ENCODE measurements around the gene WSCD1.

WSCD1 gene

DNA sequence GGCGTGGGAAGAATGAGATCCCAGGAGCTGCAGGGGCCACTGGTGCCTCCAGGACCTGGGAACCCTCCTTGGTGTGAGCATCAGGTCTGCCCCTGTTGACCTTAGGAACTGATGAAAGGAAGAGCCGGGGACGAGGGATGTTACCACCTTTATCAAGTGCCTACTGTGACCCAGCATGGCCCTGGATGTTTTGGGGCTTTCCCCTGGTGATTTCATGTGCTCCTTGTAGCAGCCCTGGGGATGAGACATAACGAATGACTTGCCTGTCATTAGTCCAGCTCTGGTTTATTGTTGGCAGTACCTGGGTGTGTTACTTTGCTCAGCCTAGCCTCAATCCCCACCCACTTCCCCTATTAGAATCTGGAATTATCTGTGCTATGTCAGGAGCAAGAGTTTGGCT is 39.9 kb downstream of the WSCD1 start:
- DNase-seq, result no peak

DNA sequence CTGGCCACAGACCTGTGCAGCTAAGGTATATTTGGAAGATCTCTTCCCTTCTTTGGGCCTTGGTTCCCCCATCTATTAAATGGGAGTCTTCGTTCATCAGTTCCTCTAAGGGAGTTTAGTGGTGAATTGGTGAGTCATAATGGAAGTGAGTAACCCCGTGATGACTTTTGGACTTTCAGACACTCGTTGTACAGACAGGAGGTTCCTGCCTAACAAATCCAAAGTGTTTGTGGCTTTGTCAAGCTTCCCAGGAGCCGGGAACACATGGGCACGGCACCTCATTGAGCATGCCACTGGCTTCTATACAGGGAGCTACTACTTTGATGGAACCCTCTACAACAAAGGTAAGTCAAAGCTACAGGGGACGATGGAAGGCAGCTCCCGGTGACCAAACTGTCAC is 40.4 kb downstream of the WSCD1 start:
- DNase-seq, result no peak

DNA sequence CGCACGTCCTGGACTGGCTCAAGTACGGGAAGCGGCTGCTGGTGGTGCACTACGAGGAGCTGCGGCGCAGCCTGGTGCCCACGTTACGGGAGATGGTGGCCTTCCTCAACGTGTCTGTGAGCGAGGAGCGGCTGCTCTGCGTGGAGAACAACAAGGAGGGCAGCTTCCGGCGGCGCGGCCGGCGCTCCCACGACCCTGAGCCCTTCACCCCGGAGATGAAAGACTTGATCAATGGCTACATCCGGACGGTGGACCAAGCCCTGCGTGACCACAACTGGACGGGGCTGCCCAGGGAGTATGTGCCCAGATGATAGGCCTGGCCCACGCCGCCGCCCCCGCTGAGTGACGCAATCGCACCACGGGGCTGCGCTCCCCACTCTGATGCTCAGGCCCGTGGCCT is 50.2 kb downstream of the WSCD1 start:
- DNase-seq, result no peak

DNA sequence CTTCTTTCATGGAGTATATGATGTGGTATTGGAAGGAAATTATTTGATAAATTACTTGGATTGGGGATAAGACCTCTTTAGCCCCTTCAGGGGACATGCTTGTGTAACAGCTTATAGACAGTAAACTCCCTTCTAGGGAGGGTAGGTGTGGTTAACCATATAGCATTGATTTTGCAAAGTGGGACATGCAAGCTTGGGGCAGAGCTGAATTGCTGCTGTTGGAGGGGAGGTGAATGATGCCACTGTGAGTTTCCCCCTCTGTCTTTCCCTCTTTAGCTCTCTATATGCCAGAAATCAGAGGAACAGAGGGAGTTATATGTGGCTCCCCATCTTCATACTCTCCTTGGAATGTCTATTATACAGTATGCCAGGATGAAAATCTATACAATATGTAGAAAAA is 54.7 kb downstream of the WSCD1 start:
- DNase-seq, result no peak

DNA sequence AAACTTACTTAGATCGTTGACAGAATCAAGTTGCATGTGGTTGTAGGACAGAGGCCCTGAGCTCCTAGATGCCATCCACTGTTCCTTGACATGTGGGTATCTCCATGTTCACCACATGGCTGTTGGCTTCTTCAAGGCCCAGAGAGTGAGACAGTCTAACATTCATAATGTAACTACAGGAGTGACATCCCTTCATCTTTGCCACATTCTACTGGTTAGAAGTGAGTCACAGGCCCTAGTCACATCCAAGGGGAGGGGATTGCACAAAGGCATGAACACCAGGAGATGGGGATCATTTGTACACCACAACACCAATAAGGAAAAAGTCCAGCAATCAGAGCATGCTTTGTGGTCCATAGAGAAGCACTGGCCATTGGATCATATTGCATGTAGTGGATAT is 56.6 kb downstream of the WSCD1 start:
- no peak for DNase-seq

DNA sequence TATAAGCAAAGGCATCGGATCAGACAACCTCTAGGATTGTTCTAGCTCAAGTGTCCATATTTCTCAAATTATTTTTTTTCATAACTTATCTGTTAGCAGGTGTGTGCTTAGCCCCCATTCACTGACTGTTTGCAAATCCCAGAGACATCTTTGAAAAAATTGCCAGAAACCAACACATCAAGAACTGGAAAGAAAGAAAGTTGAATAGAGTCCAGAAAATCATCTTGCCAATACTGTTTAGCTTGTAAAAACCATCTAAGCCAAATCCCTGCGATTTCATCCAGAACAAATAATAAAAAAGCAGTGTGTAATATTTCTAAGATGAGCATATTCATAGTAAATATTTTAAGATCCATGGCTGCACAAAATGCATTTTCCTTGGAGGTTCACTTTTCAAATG is 64.5 kb downstream of the WSCD1 start:
- DNase-seq, result no peak

DNA sequence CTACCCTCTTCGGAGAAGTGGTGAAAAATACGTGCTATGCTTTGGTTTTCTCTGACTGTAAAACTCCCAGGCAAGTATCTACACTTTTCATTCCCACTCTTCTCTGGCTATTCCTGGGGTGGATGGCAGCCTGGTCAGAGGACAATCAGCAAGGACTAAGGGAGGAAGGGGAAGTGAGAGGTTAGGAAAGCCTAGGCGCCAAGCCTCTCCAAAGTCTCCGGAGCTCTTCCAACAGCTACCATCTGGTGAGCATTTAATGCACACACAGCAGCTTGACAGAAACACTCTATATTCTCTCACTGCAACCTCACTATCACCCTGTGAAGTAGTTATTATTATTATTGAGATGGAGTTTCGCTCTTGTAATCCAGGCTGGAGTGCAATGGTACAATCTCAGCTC is 65.1 kb downstream of the WSCD1 start:
- no peak for DNase-seq

DNA sequence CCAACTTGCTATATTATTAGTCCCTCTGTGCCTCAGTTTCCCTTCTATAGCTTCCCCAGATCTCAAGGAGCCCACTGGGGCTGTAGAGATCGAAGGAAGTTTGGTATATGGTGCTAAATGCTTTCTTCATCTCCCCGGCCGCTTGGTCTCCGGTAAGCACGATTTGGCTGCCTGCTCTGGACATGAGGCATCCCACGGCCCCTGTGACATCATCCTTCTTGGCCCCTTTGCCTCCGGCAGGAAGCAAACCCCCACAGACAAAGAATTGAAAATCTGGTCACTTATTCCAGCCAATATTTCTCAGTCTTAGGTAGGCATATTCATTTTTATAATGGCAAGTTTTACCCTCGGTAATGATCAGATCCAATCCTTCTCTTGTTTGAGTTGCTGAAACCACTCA is 65.8 kb downstream of the WSCD1 start:
- no peak for DNase-seq

DNA sequence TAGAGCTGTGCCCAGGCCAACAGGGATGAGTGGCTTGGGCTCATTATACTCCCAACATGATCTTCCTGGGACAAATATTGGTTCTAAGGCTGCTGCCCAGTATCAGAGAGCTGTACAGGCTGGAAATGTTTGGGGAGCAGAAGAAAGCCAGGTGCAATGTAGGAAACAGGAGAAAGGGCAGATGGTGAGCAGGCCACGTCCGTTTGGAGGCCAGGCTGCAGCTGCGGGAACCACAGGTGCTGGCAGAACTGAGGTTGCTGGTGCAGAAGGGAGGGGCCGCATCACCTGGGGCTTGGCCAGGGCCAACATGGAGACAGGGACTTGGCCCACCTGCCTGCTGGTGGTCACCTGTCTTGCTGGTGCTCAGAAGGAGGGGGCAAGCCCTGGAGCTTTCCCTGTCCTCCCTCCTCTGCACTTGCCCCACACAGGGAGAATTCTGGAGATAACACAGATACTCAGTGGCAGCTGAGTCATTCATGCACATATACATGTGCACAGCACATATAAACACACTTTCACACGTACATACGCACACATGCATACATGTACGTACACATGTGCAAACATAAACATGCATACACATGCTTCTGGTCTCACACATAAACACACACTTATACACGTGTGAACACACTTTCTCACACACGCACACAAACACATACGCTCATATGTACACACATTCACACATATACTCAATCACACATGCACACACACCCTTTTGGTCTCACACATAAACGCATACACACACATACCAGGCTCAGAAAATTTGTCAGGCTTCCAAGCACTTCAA is 67.7 kb downstream of the WSCD1 start:
- no peak for DNase-seq

DNA sequence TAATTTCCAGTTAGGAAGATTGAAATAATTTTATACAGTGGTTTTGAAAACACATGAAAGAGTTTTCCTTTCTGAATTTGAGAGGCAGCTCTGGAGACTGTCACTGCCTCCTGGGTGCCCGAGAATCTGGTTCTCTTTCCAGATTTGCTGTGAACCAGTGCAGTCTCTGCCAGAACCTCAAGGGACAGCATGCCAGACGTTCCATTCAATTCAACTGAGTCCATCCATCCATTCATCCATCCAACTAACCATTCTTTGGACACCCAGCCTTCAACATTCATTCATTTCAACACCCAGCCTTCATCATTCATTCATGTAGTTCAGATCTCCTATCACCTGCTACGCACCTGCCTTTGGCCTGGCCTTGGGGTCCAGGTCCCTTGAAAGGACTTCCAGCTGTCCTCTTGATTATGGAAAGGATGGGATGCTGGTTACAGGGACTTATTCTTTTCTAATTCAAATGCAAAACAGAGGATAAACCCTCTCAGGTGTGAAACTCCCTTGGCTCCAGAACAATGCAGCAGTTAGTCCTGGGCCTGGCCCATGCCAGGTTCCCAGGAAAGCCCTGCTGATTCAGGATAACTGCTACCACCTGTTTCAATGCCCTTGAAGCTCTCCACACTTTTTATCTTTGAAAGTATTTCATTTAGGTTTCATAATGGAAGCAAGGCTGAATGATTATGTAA is 68.7 kb downstream of the WSCD1 start:
- no peak for DNase-seq

DNA sequence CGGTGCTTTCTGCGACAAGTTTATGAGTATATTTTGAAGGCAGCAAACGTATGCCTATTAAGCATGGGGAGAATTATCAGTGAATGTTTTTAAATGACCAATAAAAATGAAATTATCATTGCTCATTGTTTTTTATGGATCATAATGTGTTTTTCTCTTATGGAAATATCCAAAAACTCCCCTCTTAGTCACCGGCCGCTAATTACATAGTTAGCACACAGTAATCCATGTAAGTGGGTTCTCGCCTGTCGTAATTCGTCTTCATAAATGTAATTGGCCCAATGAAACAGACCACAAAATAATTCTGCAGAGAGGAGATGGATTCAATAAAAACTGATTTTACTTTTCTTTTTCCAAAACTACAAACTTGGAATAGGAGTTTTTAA is 69.3 kb downstream of the WSCD1 start:
- no peak for DNase-seq

DNA sequence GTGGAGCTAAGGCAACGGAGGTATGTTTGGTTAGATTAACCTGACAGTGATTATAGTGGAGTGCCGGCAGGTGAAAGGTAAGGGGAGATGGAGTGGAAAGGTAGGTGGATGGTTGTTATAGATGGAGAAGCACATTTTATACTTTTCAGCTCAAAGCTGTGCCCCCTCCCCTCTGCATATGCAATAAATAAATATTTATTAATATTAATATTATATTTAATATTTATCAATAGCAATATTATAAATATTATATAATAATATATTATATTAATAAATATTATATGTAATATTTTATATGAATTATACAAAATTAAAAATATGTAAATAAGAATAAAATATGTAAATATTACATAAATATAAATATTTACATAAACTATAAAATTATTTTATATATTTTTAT is 70.0 kb downstream of the WSCD1 start:
- DNase-seq, result no peak

DNA sequence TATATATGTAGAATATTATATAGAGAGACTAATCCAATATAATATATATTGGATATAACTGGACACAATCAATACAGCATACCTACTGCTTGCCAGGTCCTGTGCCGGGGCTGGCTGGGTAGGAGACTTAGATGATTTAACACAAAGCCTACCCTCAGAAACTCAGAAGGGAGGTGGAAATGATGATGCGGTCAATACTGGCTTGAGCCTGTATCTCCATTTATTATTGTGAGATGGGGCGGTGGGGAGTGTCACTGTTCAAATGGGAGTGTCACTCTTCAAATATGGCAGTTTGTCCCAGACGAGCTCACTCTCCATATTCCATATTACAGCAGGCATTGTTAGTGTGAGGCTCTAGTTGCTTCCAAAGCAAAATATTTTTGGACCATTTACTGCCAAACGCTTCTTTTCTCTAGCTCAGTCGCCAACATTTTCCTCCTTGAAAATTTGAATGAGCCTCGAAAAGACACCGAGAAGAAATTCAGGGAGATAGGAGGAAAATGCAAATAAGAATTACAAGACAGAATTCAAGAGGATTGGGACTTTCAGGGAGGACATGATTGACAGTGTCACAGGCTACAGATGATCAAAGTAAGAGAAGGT is 70.7 kb downstream of the WSCD1 start:
- DNase-seq, result no peak

DNA sequence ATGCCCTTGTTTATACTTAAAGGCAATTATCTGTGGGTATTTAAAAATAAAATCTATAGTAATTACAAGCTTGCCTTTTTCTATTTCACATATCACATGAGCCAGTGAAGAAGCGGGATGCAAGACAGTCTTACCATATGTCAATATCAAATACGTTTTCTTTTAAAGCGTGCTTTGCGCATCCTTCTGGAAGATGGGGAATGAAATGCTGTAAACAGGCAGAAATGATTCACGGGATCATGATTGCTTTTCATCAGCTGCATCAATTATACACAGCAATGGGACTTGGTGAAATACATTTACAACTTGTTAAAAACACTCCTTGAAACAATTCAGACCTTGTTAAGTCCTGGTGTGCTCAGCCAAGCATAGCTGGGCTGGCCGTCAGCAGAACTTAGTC is 72.5 kb downstream of the WSCD1 start:
- DNase-seq, result no peak

DNA sequence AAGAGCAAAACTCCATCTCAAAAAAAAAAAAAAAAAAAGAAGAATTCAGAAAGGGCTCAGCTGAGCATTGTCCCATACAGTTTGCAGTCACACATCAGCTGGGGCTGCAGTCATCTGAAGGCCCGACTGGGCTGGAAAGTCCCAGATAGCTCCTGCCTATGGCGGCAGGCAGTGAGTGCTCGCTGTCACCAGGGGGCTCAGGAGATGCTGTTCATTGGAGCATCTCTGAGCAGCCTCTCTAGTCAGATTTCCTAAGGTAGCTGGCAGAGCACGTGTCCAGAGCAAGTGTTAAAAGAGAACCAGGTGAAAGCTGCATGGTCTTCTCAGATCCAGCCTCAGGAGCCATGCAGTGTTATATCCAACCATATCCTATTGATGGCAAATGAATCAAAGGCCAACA is 75.8 kb downstream of the WSCD1 start:
- no peak for DNase-seq

DNA sequence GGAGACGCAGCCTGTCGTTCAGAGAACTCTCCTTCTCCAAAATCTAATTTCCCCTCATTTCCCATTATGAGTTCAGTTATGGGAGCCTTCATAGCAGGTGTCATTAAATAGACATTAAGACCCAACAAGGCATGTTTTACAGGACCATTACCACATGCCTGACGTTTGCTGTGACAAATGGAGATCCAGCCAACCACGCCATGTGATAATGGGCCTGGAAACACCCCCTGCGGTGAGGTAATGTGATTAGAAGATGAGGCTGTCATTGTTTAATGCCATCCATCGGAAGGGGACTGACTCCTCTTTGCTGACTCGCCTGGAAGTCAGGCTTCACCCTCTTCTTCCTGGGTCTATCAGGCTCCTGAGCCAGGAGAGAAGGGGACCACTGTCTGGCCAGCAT is 76.9 kb downstream of the WSCD1 start:
- DNase-seq, result no peak

DNA sequence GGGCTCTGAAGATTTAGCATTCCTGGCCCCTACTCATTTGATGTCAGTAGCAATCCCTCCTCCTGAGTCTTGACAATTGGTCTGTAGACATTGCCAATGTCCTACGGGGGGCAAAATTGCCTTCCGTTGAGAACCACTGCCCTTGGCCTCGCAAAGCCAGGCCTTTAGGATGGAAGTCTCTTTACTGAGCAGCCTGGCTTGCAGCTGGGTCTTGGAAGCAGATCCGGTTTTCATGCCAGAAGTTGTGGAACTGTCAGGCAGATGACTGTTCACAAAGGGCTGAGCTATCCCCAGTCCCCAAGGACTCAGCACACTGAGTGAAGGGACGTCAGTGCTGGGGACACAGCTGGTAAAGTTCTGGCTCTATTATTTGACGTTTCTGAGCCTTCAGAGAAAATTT is 83.2 kb downstream of the WSCD1 start:
- no peak for DNase-seq

DNA sequence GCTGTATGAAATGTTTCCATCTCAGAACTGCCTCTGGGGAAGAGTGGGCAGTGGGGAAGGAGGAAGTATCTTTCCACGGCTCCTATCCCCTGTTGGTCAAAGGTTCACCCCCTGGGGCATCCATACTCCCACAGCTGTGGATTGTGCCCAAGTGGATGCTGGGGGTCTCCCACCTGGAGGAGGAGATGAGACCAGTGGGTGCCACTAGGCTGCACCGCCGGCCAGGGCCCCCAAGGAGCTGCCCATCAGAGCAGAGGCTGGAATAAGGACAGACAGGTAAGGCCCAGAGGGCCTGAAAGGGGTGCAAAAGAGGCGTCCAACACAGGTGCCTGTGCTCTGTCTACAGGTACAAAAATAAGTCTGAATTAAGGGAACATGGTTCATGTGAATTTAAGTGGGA is 87.5 kb downstream of the WSCD1 start:
- DNase-seq, result no peak

DNA sequence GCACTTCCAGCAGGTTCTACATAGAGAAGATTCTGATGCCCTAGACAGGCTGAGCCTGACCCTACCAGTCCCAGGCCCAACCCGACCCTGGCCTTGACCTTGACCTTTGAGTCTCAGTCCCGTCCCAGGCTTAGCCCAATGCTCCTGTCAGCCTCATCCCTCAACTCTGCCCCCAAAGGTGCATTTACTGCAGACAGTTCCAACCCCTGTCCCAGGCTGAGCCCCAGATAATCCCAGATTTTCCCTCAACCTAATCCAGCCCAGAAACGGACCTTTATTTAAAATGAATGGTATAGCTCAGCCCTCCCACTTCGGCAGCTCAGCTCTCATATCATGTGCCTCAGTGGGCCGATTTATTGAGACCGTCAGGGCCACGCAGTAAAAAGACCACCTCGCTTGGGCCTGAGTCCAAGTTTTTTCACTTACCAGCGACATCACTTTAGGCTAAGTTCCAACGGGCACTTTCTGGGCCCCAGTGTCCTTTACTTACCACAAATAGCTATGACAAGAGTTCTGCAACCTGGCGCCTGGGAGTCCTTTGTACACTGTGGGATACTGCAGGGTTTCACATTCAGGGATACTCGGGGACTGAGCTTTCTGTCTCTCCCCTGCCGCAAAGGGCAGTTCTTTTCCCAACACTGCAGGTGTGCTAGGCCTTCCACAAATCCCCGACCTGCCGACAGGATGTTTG is 89.5 kb downstream of the WSCD1 start:
- no peak for DNase-seq

DNA sequence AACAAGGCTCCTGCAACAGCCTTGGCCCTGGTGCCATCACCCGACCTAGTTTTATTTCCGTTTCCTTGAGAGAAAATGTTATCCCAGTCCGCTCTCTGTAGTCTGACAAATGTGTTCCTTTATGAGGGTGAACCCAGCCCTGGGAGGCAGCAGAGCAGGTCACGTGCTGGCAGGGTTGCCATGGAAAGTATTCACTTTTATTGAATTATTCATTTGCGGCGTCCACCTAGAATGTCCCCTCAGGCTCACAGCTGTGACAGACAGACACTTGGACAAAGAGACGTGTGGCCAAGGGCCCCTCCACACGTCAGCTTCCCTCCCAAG is 90.0 kb downstream of the WSCD1 start:
- DNase-seq, result no peak

DNA sequence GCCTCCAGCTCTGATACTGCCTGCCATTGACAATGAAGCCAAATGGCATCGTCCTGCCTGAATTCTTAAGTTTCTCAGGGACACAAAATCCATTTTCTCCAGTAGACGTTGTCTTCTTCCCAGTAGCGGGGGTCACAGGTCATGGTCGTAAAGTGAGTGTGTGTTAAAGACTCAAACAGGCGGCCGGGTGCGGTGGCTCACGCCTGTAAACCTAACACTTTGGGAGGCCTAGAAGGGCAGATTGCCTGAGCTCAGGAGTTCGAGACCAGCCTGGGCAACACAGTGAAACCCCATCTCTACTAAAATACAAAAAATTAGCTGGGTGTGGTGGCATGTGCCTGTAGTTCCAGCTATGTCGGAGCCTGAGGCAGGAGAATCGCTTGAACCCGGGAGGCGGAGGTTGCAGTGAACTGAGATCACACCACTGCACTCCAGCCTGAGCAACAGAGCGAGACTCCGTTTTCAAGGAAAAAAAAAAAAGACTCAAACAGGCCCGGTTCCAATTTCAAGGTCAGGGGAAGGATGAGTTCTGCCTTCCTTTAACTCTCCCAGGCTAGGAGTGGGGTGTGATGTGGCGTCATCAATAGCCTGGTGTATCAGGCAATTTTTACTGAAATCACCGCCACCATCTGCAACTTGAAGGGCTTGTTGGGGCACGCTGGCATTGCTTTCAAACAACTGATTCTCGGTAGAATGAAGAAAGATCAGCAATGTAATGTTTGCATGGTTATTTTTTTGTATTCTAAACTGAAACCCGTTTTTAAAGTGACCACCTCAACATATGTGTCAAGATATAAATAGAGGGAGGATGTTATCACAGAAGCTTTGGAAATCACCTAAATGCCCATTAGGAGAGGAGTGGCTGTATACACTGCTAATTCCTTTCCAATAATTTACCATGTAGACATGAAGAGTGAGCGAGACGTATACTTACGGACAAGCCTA is 91.0 kb downstream of the WSCD1 start:
- no peak for DNase-seq

DNA sequence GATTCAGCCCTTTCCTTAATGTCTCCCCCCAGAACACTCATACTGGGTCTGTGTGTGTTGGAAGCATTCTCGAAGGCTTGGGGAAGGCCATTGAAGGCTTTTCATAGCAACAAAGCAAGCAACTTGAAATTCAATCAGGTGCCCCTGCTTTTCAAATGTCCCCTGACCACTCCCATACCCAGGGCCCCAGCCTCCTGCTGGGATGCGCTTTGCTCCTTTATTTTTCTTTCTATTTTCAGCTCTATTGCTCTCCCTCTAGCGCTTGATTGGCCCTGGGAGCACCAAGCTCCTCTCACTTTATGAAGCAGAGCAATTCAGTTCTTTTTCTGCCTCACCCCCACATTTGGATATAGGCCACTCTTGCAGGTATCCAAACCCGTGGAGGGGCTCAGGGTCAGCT is 92.0 kb downstream of the WSCD1 start:
- no peak for DNase-seq

DNA sequence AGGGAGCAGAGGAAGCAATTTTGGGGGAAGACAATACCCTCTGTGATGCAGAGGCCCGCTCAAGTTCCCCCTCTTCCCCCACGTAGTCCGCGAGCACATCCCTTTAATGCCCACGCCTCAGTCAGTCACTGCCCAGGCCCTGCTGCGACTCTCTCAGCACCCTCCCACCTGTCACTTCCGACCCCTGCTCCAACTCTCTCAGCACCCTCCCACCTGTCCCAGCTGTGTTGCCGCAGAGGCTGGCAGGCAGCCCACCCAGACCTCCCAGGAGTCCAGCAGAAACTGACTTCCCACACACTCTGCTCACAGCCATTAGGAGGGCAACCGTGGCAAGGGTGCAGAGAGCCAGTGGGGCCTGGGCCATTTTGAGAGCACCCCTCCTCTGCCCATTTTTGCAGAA is 92.7 kb downstream of the WSCD1 start:
- DNase-seq, result no peak
